ENCODE results near the gene TERT. TPM values are rescaled to one million over a fixed set of nuclear protein-coding genes. Genes with fewer than 3 reads are reported as not detected.

Gene TERT
- total and polyA plus RNA-seq, 2 of the 8 experiments (the other 6 are each of a cell fraction or from before 2014, with no cell fraction given) = 13.1 to 23.1 TPM

- WGBS, 2 experiments (ENCODE audit: extremely low coverage in 1 of 2, insufficient coverage in 1 of 2, insufficient read length in 1 of 2, insufficient replicate concordance in 2 of 2, low coverage in 1 of 2, low lambda C conversion rate in 2 of 2, missing lambda C conversion rate in 1 of 2) = 94% methylated on average over 17 of the region's 17 CpGs; no CpG with 5 or more reads in 1 of the 2 experiments
- H4K20me1 ChIP-seq (replicated peaks in 1 of 2; ENCODE audit: control insufficient read depth in 1 of 2, insufficient read depth in 2 of 2, low read length in 2 of 2) = no peaks in the 10 kb centered on the region
- H2BK20ac ChIP-seq (ENCODE audit: low read length) = no peak overlapping the region
- H3K56ac ChIP-seq (replicated peaks; ENCODE audit: insufficient read length, low read depth, low read length) = no peak overlapping the region
- no peaks in the 10 kb centered on the region for H3K79me1 ChIP-seq (ENCODE audit: low read depth, low read length)
- no peak overlapping the region for H3K18ac ChIP-seq (ENCODE audit: extremely low read depth, low read length)
- TF ChIP-seq, protein P1, sequence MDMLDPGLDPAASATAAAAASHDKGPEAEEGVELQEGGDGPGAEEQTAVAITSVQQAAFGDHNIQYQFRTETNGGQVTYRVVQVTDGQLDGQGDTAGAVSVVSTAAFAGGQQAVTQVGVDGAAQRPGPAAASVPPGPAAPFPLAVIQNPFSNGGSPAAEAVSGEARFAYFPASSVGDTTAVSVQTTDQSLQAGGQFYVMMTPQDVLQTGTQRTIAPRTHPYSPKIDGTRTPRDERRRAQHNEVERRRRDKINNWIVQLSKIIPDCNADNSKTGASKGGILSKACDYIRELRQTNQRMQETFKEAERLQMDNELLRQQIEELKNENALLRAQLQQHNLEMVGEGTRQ (IDR thresholded peaks at IDR 0.05; ENCODE audit: low read length) = no peak
- TF ChIP-seq TCF12 (IDR thresholded peaks at IDR 0.05; ENCODE audit: low read depth, low read length) (no peak), PHF8 (conservative IDR thresholded peaks at IDR 0.05; ENCODE audit: low read depth, low read length) (no peak), HDAC2 (IDR thresholded peaks at IDR 0.05; ENCODE audit: borderline replicate concordance in 1 of 2, low read depth in 2 of 2, low read length in 2 of 2) (no peak), TAF7 (optimal IDR thresholded peaks at IDR 0.05; ENCODE audit: borderline replicate concordance, low read depth, low read length) (no peak), KDM1A (IDR thresholded peaks at IDR 0.05; ENCODE audit: borderline replicate concordance, low read length) (no peak), SUZ12 (IDR thresholded peaks at IDR 0.05; ENCODE audit: low read length) (no peak)
- H2BK12ac ChIP-seq (ENCODE audit: low read depth, low read length) = no peak overlapping the region
- H3K23ac ChIP-seq (ENCODE audit: insufficient read length) = no peak overlapping the region
- no peak overlapping the region for H4K5ac ChIP-seq (ENCODE audit: insufficient read length, low read depth, low read length)
- H4K91ac ChIP-seq (replicated peaks; ENCODE audit: insufficient read length, low read length) = no peak overlapping the region
- H3K79me2 ChIP-seq (ENCODE audit: control insufficient read depth in 1 of 2, insufficient read depth in 2 of 2, low read length in 2 of 2) = no peaks in the 10 kb centered on the region
- no peak overlapping the region for H3K4ac ChIP-seq (replicated peaks; ENCODE audit: insufficient read length, low read depth, low read length)
- H3K9ac ChIP-seq (replicated peaks in 1 of 4; ENCODE audit: extremely low read depth in 1 of 4, low read depth in 3 of 4, low read length in 3 of 4) = no peak overlapping the region
- H2BK15ac ChIP-seq (ENCODE audit: low read length) = no peak overlapping the region
- H3K23me2 ChIP-seq (ENCODE audit: low read depth, low read length) = peaks cover 5% of the 10 kb centered on the region; the same call in 1 of the 2 replicates
- no peak overlapping the region for H3K27ac ChIP-seq (ENCODE audit: low read depth, low read length)
- no peak overlapping the region for H2AFZ ChIP-seq (ENCODE audit: low read length)
- no peak overlapping the region for H3K4me3 ChIP-seq (ENCODE audit: extremely low read depth in 1 of 4, insufficient read depth in 2 of 4, low read depth in 3 of 4, low read length in 4 of 4)
- FAIRE-seq = no peak
- H3K14ac ChIP-seq (ENCODE audit: insufficient read length) = no peak overlapping the region
- ChIA-PET POLR2A (ENCODE audit: partially characterized antibody) (interaction anchor here (1.2 kb wide), 1 partner anchor 15 kb away, joined by 5 read pairs; no protein-coding TSS in a partner anchor), CTCF (ENCODE audit: partially characterized antibody) (interaction anchor here (1.3 kb wide), 1 partner anchor 180 kb away, joined by 3 read pairs; no protein-coding TSS in a partner anchor)
- H3K4me2 ChIP-seq (ENCODE audit: insufficient read depth in 1 of 2, low read depth in 2 of 2, low read length in 2 of 2) = no peak overlapping the region
- H2BK5ac ChIP-seq (ENCODE audit: low read depth, low read length) = no peak overlapping the region
- H2AK5ac ChIP-seq (ENCODE audit: low read depth, low read length) = no peak overlapping the region
- H3K4me1 ChIP-seq (replicated peaks in 1 of 4; ENCODE audit: control insufficient read depth in 3 of 4, insufficient read depth in 4 of 4, low read length in 3 of 4) = peaks cover 0 to 7% (median 6%) of the 10 kb centered on the region in 4 experiments; a peak in 5 of 7 replicates
- H4K8ac ChIP-seq (ENCODE audit: extremely low read depth, insufficient read depth, low read length) = 0 out of 2 replicates have a peak overlapping the region, but pooled peaks have one; percentile 35
- H3K9me3 ChIP-seq (ENCODE audit: insufficient read depth in 2 of 2, low read depth in 1 of 2, low read length in 1 of 2) = no peaks in the 10 kb centered on the region; a peak in 1 of 4 replicates
- DNase-seq (ENCODE audit: low read depth in 1 of 2, low spot score in 2 of 2) = no peak
- peaks cover 0 to 8% (median 2%) of the 10 kb centered on the region in 4 experiments; a peak in 4 of 7 replicates for H3K27me3 ChIP-seq (replicated peaks in 1 of 4; ENCODE audit: control insufficient read depth in 3 of 4, extremely low read depth in 1 of 4, insufficient read depth in 3 of 4, low read length in 3 of 4)
- no peaks in the 10 kb centered on the region for H3K36me3 ChIP-seq (ENCODE audit: control insufficient read depth in 2 of 4, insufficient read depth in 4 of 4, low read length in 3 of 4)
- no peak overlapping the region for H2BK120ac ChIP-seq (replicated peaks; ENCODE audit: low read depth, low read length)
These were observed 5.1 kb upstream of the TERT start for GRCh38 chr5:1299961-1300360.
